HepG2 (cell line): ENCODE results near the gene URGCP. TPM values are rescaled to one million over a fixed set of nuclear protein-coding genes. Genes with fewer than 3 reads are reported as not detected.

Source experiments
- ATAC-seq: fragments of 200-7000 bp; cut with Tn5 transposase; 3 replicates; pipeline ENCODE4 v1.9.1; 2020; ENCODE audit warnings: mild to moderate bottlenecking, moderate library complexity
- BruUV-seq: library from RNA; stranded (reverse); fragments of 400-500 nt; replicated peaks from 2 replicates; lab custom pipeline; 2021; lab: Mats Ljungman, UMichigan
- CTCF ChIA-PET: fragments of 300-600 bp; formaldehyde crosslinking; extraction: SDS; loops from one replicate; lab custom pipeline; 2021; ENCODE audit warnings: low total read pairs, inconsistent platforms, low intra/inter-chr PET ratio; lab: Yijun Ruan, JAX
- POLR2A ChIA-PET: fragments of 350-600 bp; sonication (Branson Sonifier 250); formaldehyde crosslinking; loops from one replicate; lab custom pipeline; 2020; ENCODE audit warnings: antibody characterized with exemption, inconsistent platforms; lab: Yijun Ruan, JAX
- DNase-seq: peaks from one replicate; pipeline ENCODE4 v3.0.0-alpha.2; 2015; ENCODE audit warnings: low spot score
- FAIRE-seq: peaks from 3 replicates; lab custom pipeline; 2011; peaks lifted over from hg19 to GRCh38; lab: Jason Lieb, UNC
- H2AFZ ChIP-seq: one replicate; pipeline ENCODE4 v1.6.1; 2011; ENCODE audit warnings: low read length, inconsistent platforms
- H3K27ac ChIP-seq: fragments of 300-600 bp; 3 replicates; pipeline ENCODE4 v1.8.0; 2011; ENCODE audit warnings: mixed run types, mild to moderate bottlenecking, mixed read lengths, low read length, inconsistent platforms; ENCODE audit not compliant: insufficient read depth; ENCODE audit errors: extremely low read length
- H3K27me3 ChIP-seq, 2 experiments: fragments of 200-600 bp in 1 of 2; 2 replicates in 1 of 2; 3 replicates in 1 of 2; pipeline versions ENCODE4 v1.6.0 to v1.8.0; 2011; ENCODE audit warnings: low read length in 2 of 2, mild to moderate bottlenecking in 2 of 2, moderate library complexity in 2 of 2, inconsistent platforms in 1 of 2; ENCODE audit not compliant: insufficient read depth in 2 of 2, control insufficient read depth in 1 of 2
- H3K36me3 ChIP-seq, 2 experiments: fragments of 200-600 bp in 1 of 2; replicated peaks in 1 of 2; 2 replicates in 1 of 2; 3 replicates in 1 of 2; pipeline versions ENCODE4 v1.5.1 to v1.8.0; 2011; ENCODE audit warnings: low read length in 2 of 2, inconsistent platforms in 1 of 2; ENCODE audit not compliant: insufficient read depth in 2 of 2, control insufficient read depth in 1 of 2
- H3K4me1 ChIP-seq: 2 replicates; pipeline ENCODE4 v1.5.1; 2012; ENCODE audit warnings: low read length, inconsistent platforms; ENCODE audit not compliant: insufficient read depth
- H3K4me2 ChIP-seq: 2 replicates; pipeline ENCODE4 v1.6.0; 2011; ENCODE audit warnings: low read depth, low read length, inconsistent platforms
- H3K4me3 ChIP-seq, 3 experiments: fragments of 200-600 bp in 1 of 3; sonication (generic), shearing (Covaris generic) in 1 of 3; replicated peaks in 1 of 3; 2 replicates each; pipeline ENCODE4 v1.5.1; 2011 to 2016; ENCODE audit warnings: low read length in 3 of 3, inconsistent platforms in 2 of 3, low read depth in 2 of 3, mild to moderate bottlenecking in 2 of 3, control low read depth in 1 of 3, mixed read lengths in 1 of 3; ENCODE audit not compliant: insufficient read depth in 1 of 3
- H3K79me2 ChIP-seq: one replicate; pipeline ENCODE4 v1.6.1; 2011; ENCODE audit warnings: low read length, inconsistent platforms; ENCODE audit not compliant: insufficient read depth
- H3K9ac ChIP-seq: 2 replicates; pipeline ENCODE4 v1.6.0; 2011; ENCODE audit warnings: mild to moderate bottlenecking, low read depth, low read length, inconsistent platforms; ENCODE audit not compliant: insufficient read depth
- H3K9me3 ChIP-seq: 2 replicates; pipeline ENCODE4 v1.5.1; 2012; ENCODE audit warnings: mild to moderate bottlenecking, low read length
- H4K20me1 ChIP-seq: 2 replicates; pipeline ENCODE4 v1.6.0; 2011; ENCODE audit warnings: inconsistent platforms, mild to moderate bottlenecking, low read length, moderate library complexity; ENCODE audit not compliant: insufficient read depth
- GTF2F1 ChIP-seq: fragments of 150-350 bp; IDR thresholded peaks from 2 replicates; pipeline ENCODE4 v1.6.1; 2014; ENCODE audit warnings: low read length
- MIXL1 ChIP-seq: IDR thresholded peaks from 2 replicates; pipeline ENCODE4 v1.6.1; 2016
- NR2F2 ChIP-seq: IDR thresholded peaks from 2 replicates; pipeline ENCODE4 v1.6.1; 2012; ENCODE audit warnings: low read depth, inconsistent platforms, borderline replicate concordance
- ZBTB3 ChIP-seq: sonication (generic); formaldehyde crosslinking; IDR thresholded peaks from 2 replicates; pipeline ENCODE4 v1.4.0; 2020; ENCODE audit warnings: low read depth, mild to moderate bottlenecking, moderate library complexity, missing genetic modification reagents, borderline replicate concordance
- ZNF367 ChIP-seq: sonication (generic); formaldehyde crosslinking; IDR thresholded peaks from 2 replicates; pipeline ENCODE4 v1.4.0; 2020; ENCODE audit warnings: missing genetic modification reagents, borderline replicate concordance
- ZNF878 ChIP-seq: sonication (generic); formaldehyde crosslinking; IDR thresholded peaks from 2 replicates; pipeline ENCODE4 v1.8.1; 2023; ENCODE audit warnings: mild to moderate bottlenecking, missing genetic modification reagents, moderate library complexity
- WGBS: methylation state at CpG from one replicate; pipeline ENCODE4 v1.1.6; 2017; ENCODE audit warnings: low lambda C conversion rate; 5-methylcytosine and 5-hydroxymethylcytosine counted together
- in situ Hi-C: cut with HindIII; loops from 2 replicates; pipeline ENCODE4 v1.10.0; 2017; ENCODE audit warnings: low pct_unique_long_range_greater_than_20kb; ENCODE audit not compliant: extremely low pct_ligation_motif_present
- intact Hi-C: fragments of 100-400 bp; cut with micrococcal nuclease; formaldehyde crosslinking; loops from one replicate; pipeline ENCODE4 v1.10.0; 2022; ENCODE audit not compliant: unreplicated experiment
- polyA plus RNA-seq, 8 experiments: library from polyadenylated mRNA; depleted of rRNA in 3 of 8; stranded (reverse) in 7 of 8; unstranded in 1 of 8; fragments of >200 nt; fragmentation: Illumina TruSeq in 4 of 8; extraction: Trizol in 4 of 8; gene quantifications; 2 replicates each; pipeline versions ENCODE4 v1.2.1 to v1.2.3, GENCODE V29; 2011 to 2016; ENCODE audit warnings: low read depth in 4 of 8, missing spikeins in 1 of 8, mixed read lengths in 1 of 8; ENCODE audit not compliant: insufficient read depth in 1 of 8
- total RNA-seq, 5 experiments: library from RNA; depleted of rRNA; stranded (reverse); fragments of >200 nt; fragmentation: Illumina TruSeq; extraction: Trizol; gene quantifications; 2 replicates each; pipeline ENCODE4 v1.2.3, GENCODE V29; 2016; ENCODE audit warnings: low read depth in 1 of 5
- TF ChIP-seq, protein P1 (sequence below): IDR thresholded peaks from 2 replicates; pipeline ENCODE4 v1.6.1; 2016
- TF ChIP-seq, protein P2 (sequence below): sonication (generic); formaldehyde crosslinking; IDR thresholded peaks from 2 replicates; pipeline ENCODE4 v1.5.0; 2020; ENCODE audit warnings: mild to moderate bottlenecking, low read depth, missing genetic modification reagents, borderline replicate concordance
- TF ChIP-seq, protein P3 (sequence below): sonication (generic); formaldehyde crosslinking; IDR thresholded peaks from 2 replicates; pipeline ENCODE4 v1.5.1; 2020; ENCODE audit warnings: missing genetic modification reagents, mild to moderate bottlenecking, borderline replicate concordance

URGCP gene
- total and polyA plus RNA-seq, 2 of the 13 experiments (the other 11 are each of a cell fraction or from before 2014, with no cell fraction given), result 22.3 to 25.8 TPM

DNA sequence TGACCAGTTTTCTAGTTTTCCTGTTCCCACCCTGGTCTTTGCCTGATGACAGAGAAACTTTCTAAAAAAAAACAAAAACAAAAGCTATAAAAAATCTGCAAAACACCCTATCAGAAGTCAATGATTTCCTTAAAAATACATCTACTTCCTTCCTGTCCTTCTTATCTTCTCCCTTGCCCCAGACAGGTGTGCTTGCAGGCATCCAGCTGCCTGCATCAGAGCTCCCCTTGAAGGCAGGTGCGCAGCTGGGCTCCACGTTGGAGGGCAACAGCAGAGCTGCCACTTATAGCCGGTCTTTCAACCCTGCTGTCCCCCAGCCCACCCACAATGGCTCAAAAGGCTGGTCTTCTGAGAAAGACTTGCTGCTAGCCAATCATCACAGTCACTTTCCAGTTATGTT is 49.6 kb upstream of the URGCP start:
- no peak overlapping the region for H3K4me3 ChIP-seq
- no peaks in the 10 kb centered on the region for H3K27me3 ChIP-seq
- H3K9ac ChIP-seq, result no peak overlapping the region
- no peak overlapping the region for H3K27ac ChIP-seq
- WGBS, result 87% methylated on average over 3 of the region's 3 CpGs
- H2AFZ ChIP-seq, result no peak overlapping the region
- no peaks in the 10 kb centered on the region for H3K79me2 ChIP-seq
- peaks cover 0 to 3% of the 10 kb centered on the region in 2 experiments; a peak in 3 of 5 replicates for H3K36me3 ChIP-seq
- BruUV-seq, result no TSS peak
- in situ Hi-C loops, result no loop called here
- H3K9me3 ChIP-seq, result no peaks in the 10 kb centered on the region
- CTCF ChIA-PET, result no interaction called here
- POLR2A ChIA-PET, result no interaction called here
- no peak for DNase-seq
- no peak overlapping the region for H3K4me2 ChIP-seq
- TF ChIP-seq MIXL1 (CRISPR knock-in tag) (no peak), GTF2F1 (no peak), ZNF367 (CRISPR knock-in tag) (no peak), NR2F2 (no peak), ZNF878 (CRISPR knock-in tag) (no peak), ZBTB3 (CRISPR knock-in tag) (no peak)
- TF ChIP-seq, protein P1, sequence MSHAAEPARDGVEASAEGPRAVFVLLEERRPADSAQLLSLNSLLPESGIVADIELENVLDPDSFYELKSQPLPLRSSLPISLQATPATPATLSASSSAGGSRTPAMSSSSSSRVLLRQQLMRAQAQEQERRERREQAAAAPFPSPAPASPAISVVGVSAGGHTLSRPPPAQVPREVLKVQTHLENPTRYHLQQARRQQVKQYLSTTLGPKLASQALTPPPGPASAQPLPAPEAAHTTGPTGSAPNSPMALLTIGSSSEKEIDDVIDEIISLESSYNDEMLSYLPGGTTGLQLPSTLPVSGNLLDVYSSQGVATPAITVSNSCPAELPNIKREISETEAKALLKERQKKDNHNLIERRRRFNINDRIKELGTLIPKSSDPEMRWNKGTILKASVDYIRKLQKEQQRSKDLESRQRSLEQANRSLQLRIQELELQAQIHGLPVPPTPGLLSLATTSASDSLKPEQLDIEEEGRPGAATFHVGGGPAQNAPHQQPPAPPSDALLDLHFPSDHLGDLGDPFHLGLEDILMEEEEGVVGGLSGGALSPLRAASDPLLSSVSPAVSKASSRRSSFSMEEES (CRISPR knock-in tag), result no peak
- TF ChIP-seq, protein P2, sequence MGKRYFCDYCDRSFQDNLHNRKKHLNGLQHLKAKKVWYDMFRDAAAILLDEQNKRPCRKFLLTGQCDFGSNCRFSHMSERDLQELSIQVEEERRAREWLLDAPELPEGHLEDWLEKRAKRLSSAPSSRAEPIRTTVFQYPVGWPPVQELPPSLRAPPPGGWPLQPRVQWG (CRISPR knock-in tag), result no peak
- TF ChIP-seq, protein P3, sequence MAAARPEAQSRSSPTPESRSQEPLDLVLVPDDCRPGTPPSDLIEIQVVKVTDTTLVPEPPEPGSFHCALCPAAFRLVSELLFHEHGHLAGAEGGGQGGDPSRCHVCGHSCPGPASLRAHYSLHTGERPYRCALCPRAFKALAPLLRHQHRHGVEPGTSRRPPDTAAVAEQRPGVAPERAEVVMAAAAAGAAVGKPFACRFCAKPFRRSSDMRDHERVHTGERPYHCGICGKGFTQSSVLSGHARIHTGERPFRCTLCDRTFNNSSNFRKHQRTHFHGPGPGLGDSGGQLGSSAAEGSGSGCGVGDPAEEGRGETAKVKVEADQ (CRISPR knock-in tag), result no peak
- no peak for ATAC-seq
- no peaks in the 10 kb centered on the region for H4K20me1 ChIP-seq
- intact Hi-C loops, result no loop called here
- FAIRE-seq, result no peak
- H3K4me1 ChIP-seq, result no peaks in the 10 kb centered on the region
